NCI-H345 treated with DMSO at 0.1 percent for 48 hours (cell line): Measurements from ENCODE around the gene JHY.
A peak's percentile ranks its signal among the peaks of the same experiment; 100 is the strongest.
"Not testable (repeated sequence)": the region's sequence is repeated elsewhere in the genome, so short reads cannot be mapped to it uniquely, and the experiment has no call there.

Source experiments
- DNase-seq: peaks from one replicate; lab custom pipeline; 2025; ENCODE audit not compliant: unreplicated experiment; lab: John Stamatoyannopoulos, UW

JHY gene

DNA sequence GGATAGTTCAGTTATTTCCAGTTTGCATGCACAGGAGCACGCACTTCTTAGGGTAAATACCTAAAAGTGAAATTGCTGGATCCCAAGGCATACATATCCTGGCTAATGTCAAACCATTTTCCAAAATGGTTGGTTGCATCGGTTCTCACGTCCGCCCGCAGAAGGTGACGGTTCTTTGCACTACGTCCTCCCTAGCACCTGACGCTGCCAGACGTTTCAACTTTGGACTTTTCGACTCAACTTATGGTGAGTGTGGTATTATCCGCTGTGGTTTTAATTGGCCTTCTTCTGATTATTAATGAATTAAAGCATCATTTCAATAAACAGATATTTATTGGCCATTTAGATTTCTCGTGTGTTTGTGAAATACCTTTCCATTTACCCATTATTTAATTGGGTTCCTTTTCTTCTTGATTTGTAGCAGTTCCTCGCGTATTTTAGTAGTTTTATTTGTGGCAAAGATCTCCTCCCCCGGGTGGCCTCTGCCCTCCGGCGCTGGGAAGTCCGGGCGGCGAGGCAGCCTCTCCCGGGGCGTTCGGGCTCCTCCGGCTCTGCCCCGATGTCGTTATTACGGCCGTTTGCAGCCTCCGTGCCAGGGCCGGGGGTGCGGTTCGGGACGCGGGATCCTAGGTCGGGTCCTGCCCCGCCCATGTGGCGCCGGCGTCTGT is at the start of gene JHY:
JHY (plus strand) TSS at position 571 of the 668 bp plus-strand sequence. CDS start 3,091 bp downstream, outside the sequence.
- DNase-seq, result peak; percentile 13

DNA sequence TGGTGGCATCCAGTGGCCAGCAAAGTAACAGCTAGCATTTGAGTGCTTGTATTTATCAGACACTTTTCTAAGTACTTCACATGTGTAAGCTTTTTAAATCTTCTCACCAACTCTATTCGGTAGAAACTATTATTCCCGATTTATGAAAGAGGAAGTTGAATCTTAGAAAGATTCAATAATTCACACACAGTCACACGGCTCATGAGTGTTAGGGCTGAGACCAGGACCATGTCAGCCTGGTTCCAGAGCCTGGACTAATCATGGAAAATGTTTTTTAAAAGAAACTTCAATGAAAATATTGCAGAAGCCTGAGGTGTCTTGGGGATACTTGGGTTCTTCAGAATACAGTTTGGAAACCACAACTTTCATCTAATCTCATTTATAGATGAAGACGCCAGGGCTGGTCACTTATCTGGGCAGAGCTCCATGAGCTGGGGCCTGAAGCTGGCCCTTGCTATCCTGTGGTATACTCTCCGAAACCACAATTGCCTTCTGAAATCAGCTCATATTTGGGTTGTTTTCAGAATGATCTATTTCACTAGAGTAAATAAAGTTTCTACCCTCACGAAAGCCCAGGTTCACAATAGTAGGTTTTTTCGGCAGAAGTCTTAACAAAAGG is 48.6 kb upstream of the JHY start:
- DNase-seq, result no peak

DNA sequence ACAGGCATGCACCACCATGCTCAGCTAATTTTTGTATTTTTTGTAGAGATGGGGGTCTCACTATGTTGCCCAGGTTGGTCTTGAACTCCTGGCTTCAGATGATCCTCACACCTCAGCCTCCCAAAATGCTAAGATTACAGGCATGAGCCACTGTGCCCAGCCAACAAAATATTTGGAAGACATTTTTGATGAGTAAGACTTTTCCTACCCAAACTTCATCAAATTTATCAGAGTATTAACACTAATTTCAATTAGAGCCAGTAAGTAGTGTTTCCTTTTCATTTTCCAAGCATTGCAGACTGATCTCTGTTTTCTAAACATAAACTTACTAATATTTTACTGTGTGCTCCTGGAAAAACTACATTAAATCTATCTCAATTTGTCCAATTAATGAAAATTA is 45.6 kb upstream of the JHY start:
- no peak for DNase-seq

DNA sequence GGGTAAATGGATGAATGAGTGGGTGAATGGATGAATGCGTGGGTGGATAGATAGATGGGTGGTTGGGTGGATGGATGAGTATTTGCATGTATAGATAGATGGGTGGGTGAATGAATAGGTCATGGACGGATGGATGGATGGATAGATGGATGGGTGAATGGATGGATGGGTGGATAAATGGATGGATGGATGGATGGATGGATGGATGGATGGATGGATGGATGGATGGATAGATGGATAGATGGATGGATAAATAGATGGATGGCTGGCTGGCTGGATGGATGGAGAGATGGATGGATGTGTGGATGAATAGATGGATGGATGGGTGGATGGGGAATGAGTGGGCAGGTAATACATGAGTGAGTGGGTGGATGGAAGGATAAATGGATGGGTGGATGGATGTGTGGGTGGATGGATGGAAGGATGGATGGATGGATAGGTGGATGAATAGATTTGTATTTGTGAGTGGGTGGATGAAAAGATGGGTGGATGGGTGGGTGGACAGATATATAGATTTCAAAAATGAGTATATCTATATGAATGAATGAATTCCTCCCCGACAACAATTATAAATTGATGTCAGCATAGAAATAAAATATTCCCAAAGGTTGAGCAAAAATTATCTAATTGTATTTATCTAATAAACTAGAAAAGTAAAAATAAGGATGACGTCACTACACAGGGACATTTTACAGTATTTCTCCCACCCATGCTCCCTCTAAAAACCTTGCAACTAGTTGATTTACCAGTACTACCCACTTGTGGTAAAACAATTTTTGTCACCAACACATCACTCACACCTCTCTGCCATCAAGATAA is 44.8 kb upstream of the JHY start:
- DNase-seq, result no peak

DNA sequence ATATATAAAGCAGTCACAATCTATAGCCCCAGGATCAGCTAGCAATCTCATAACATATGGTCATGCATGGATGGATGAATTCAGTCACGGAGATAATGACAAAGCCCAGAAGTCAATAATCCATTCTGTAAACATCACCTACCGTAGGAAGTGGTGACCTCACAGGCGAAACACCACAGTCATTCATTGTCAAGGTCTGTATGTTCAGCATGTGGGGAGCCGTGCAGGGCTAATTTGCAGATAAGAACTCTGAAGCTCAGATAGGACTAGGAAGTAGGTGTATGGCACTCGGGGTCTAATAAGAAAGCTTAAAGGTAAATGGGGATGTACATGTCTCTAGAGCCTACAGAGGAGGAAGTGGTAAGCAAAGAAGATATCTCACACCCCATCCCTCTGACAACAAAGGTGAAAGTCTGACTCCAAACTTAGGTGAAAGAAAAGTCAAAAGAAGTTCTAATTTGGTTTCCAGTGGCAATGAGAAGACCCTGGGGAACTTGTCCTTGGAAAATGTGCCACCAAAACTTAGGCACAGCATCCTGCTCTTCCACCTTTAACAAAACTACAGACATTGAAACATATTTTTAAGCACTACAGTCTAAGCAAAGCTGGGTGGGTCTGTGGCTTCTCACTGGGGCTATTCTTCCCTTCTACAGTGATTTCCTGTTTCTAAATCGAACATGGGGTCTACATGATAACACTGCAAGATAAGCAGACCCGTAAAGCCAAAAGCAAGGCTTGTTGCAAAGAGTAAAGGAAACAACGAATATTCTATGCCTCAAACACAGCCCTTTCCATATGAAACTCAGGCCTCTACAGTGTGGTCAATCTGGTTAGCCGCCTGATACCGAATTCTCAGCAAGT is 39.0 kb upstream of the JHY start:
- peak; percentile 62 for DNase-seq

DNA sequence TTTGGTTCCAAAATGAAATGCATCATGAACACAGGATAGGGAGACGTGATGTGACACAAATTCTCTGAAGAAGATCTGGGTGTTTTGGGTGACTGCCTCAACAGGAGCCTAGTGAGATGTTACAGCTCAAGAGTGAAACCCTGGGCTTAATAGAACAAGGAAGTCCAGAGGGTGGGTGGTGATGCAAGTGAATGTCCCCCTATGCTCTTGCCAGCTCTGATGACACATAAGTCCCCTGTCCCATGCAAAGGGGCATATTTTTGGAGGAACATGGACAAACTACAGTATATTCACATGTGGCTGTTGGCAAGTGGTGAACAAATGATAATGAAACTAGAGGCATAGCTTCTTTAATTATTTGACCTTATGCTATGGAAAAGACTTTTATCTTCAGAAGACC is 35.1 kb upstream of the JHY start:
- DNase-seq, result no peak

DNA sequence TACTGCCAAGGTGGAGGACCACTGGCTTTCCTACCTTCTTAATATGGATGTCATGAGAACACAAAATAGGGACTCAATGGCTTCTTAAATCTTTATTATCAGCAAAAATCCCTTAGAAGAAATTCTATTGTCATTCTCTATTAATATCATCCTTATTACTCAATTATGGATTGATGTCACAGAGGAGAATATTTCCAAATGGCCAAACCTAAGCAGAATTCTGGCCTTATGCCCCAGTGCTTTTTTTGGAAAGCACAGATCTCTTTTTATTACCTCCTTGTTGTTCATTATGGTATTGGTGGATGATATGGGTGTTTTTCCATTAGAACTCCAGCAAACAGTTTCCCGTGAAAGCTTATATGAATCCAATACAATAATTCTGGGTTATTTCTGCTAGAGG is 34.4 kb upstream of the JHY start:
- no peak for DNase-seq

DNA sequence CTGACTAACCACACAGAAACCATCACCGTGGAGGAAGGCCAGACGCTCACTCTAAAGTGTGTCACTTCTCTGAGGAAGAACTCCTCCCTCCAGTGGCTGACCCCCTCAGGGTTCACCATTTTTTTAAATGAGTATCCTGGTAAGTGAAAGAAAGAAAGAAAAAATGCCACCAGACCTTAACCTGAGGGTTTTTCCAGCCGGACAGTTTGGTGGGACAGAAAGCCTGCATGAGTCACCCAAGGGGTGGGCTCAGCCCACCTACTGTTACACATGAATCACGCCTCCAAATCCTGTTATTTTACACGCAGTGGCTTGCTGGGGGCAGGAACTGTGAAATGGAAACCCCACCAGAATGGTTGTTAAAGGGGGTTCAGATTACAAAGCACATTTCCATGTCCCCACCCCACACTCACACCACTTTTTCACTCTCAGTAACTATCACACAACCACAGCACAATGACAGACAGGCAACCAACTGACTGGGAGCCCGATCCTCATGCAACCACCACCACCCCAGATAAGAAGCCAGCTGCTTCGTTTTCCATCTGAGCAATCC is 32.4 kb upstream of the JHY start:
- no peak for DNase-seq

DNA sequence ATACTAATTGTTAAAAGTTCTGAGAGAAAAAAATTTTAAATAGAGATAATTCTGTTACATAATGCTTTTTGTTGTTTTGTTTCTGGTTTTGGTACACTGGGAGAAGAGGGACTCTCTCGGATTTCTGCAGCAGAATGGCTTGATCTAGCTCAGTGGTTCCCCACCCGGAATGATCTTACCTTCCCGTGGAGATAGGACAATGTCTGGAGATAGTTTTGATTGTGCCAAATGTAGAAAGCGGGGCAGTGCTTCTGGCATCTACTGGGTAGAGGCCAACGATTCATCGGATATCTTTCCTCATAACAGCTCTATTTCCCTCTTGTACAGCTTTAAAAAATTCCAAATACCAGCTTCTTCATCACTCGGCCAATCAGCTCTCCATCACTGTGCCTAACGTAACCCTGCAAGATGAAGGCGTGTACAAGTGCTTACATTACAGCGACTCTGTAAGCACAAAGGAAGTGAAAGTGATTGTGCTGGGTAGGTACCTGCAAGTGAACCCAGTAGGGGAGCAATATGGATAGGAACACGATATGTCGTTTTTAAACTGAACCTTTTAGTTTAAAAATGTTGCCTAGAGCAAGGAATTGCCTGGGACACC is 31.1 kb upstream of the JHY start:
- DNase-seq, result no peak

DNA sequence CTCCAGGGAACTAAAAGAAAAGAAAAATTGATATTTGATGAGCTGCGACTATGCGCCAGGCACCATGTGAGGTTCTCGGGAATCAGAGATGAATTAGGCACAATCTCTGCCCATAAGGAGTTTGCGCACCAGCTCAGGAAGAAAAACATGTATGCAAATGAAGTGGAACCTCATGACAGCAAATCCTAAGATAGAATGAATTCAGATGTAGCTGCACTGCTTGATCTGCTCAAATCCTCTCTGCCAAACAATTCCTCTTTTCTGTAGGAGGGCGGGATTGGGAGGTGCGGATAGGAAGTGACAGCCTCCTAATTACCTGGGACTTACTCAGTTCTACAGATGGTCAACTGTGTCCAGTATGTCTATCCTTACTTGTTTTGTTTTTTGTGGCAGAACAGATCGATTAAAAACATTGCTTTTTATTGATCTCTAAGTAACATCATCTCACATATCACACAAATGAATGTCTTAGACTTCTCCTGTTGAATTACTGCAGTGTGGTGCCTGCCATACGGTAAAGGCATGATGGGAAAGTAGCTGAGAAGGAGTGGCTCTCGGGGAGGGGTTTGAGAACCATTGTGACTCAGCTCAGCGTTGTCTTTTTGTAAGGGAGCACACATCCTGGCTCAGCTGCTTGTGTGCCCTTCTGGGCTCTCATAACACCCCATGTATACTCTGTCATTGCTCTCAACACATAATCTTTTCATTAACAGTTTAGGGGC is 30.3 kb upstream of the JHY start:
- no peak for DNase-seq

DNA sequence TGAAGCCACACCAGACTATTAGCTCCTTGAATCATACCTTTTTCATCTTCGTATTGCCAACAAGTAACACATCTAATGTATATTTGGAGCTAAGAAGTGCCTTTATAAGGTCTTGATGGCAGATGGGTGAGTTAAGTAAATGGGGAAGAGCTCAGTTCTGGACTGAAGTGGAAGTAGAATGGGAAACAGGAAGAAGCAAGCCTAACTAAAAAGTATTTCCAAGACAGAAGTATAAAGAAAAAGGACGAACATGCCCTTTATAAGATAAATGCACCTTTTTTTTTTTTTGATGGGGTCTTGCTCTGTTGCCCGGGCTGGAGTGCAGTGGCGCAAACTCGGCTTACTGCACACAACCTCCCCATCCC is 29.8 kb upstream of the JHY start:
- DNase-seq, result no peak

DNA sequence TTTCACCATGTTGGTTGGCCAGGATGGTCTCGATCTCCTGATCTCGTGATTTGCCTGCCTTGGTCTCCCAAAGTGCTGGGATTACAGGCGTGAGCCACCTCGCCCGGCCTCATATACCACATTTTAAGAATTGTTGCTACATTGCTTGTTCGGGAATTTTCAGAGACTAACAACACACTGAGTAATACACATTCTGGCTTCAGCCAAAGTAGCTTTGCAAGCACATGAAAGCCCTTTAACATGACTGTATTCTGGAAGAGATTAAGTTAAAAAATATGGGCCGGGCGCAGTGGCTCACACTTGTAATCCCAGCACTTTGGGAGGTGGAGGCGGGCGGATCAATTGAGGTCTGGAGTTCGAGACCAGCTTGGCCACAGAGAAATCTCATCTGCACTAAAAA is 29.3 kb upstream of the JHY start:
- DNase-seq, result no peak

DNA sequence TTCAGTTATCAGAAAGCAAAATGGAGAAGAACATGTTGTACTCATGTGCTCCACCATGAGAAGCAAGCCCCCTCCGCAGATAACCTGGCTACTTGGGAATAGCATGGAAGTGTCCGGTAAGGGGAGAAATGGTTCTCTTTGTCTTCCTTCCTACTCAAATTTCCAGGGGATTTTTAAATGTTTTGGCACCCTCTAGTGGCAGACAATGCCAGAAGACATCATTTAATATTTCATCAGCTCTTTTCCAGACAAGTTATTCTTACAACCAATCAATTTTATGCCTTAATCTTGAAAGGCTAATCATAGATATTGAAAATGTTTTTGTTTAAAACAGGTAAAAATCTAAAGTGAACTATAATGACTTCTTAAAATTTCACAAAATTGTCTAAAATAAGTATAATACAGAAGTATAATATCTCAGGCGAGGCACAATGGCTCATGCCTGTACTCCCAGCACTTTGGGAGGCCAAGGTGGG is 28.6 kb upstream of the JHY start:
- peak; percentile 84 for DNase-seq

DNA sequence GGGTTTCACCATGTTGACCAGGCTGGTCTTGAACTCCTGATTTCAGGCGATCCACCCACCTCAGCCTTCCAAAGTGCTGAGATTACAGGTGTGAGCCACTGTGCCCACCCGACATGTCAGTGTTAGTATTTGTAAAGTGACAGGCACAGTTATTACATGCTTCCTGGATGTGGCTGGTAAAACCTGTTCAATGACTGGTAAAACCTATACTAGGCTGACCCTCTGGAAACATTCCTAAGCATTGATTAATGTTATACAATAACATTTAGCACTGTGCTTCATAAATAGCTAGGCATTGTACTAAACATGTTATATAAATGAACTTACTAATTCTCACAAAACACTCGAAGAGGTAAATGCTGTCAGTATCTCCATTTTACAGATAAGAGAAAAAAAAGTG is 20.9 kb upstream of the JHY start:
- DNase-seq, result no peak

DNA sequence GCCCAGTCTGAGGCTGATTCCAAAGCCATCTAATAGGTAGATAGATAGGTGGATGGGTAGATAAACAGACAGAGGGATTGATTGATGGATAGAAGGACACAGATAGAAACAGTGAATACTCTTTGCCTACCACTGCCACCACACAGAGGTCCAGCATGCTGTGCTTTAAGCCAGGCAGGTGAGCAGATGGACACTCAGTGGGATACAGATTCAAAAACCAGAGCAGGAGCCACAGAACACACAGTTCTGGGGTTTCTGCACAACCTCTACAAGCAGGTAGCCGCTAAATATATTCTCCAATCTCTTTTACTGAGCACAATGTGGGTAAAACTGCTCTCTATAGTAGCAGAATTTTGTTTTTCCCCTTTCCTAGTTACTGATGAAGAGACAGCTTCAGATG is 20.5 kb upstream of the JHY start:
- no peak for DNase-seq

DNA sequence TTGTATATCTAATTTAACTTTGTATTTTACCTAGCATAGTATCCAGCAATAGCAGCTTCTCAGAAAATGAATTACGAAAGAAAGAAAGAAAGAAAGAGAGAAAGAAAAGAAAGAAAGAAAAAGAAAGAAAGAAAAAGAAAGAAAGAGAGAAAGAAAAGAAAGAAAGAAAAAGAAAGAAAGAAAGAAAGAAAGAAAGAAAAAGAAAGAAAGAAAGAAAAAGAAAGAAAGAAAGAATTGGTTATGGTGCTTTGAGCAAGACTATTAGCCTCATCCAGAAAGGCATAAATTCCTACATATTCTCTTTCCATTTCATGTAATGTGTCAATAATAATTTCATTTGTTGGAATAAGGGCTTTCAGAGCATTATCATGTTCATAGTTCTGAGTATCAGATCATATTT is 19.4 kb upstream of the JHY start:
- not testable (repeated sequence) for DNase-seq

DNA sequence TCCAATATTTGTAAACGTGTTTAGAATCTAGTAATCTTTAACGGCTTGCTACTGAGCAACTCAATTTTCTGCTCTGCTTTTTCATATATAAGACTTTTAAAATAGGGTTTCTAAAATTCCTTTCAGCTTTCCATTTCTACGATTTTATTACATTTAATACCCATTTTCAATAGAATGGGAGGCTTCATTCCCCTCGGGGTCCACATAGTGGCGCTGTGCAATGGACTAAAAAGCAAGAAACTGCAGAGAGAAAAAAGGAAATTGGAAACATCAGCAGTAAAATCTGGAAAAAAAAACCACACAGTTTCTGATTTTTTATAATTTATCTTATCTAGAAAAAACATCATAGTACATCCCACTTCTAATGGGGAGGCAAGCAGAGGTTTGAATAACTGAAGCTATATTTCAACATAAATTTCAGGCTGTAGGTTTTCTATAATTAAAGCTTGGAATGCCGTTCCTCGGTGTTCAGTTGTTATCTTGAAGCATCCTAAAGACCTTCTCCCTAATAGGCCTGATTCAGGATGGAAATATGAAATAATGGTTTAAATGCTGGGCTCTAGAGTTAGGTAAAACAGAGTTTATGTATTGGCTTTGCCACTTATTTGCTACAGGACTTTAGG is 18.7 kb upstream of the JHY start:
- DNase-seq, result peak; percentile 8

DNA sequence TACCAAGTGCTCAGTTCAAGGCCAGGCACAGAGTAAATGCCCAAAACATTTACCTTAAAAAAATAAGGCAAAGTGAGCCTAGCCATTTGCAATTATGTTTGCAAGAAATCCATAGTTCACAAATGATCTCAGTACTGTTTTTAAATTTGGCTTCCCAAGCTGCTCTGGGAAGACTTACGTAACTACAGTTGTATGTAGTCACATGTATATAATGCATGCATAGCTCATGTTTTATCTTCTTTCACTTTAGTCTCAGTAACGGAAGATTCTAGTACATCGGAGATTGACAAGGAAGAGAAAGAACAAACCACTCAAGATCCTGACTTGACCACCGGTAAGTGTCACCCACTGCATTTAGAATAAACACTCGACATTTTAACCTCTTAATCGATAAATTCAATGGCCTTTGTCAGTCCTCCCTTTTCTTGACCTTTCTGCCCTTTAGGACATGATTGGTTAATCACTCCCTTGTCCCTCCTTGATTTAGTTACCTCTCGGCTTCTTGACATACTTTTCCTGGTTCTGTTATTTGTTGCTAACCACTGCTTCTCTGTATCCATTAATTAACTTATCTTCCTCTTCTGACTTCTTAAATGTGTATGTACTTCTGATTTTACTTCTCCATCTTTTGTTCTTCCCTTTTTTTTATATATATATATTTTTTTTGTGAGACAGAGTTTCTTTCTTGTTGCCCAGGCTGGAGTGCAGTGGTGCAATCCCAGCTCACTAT is 18.0 kb upstream of the JHY start:
- DNase-seq, result no peak

DNA sequence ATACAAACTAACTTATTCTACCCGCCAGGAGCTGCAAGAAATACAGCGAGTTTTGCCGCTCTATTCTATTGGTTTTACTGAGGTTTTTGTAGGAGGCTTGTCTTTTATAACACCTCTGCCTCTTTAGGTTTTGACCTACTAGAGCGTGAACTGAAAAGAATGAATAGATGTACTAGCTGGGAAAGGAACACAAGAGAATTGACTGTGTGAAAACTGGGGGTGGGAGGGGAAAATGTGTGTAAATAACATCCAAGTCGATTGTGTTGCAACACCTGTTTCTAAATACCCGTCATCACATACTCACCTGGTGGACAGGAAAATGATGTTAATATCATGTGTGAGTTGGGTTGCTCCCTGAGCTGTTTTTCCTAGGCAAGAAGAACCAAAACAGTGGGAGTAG is 12.9 kb upstream of the JHY start:
- no peak for DNase-seq
